Fibroblast of lung (primary cell): ENCODE data around the gene MVP. TPM values are rescaled to one million over a fixed set of nuclear protein-coding genes. Genes with fewer than 3 reads are reported as not detected.

Source experiments
- DNase-seq, 2 donors: peaks; one replicate each; pipeline versions ENCODE4 v3.0.0 to v3.0.0-alpha.2; 2010; ENCODE audit warnings: low read depth in 2 of 2
- H2AFZ ChIP-seq: 2 replicates; pipeline ENCODE4 v1.5.1; 2012; ENCODE audit warnings: low read length, control low read depth, inconsistent platforms
- H3K27ac ChIP-seq: 2 replicates; pipeline ENCODE4 v1.5.1; 2011; ENCODE audit warnings: low read length, control low read depth; ENCODE audit not compliant: insufficient read depth
- H3K27me3 ChIP-seq: 2 replicates; pipeline ENCODE4 v1.5.1; 2011; ENCODE audit warnings: mild to moderate bottlenecking, low read length; ENCODE audit not compliant: control insufficient read depth, insufficient read depth
- H3K36me3 ChIP-seq: 2 replicates; pipeline ENCODE4 v1.5.1; 2011; ENCODE audit warnings: low read length; ENCODE audit not compliant: control insufficient read depth, insufficient read depth
- H3K4me1 ChIP-seq: 2 replicates; pipeline ENCODE4 v1.5.1; 2011; ENCODE audit warnings: low read length; ENCODE audit not compliant: control insufficient read depth, insufficient read depth; ENCODE audit errors: extremely low read depth
- H3K4me2 ChIP-seq: 2 replicates; pipeline ENCODE4 v1.5.1; 2011; ENCODE audit warnings: low read length, control low read depth; ENCODE audit not compliant: insufficient read depth; ENCODE audit errors: extremely low read depth
- H3K4me3 ChIP-seq, 4 experiments: fragments of 200-600 bp in 1 of 4; sonication (generic) in 1 of 4; replicated peaks in 1 of 4; 2 replicates each; pipeline ENCODE4 v1.5.1; 2011 to 2016; ENCODE audit warnings: low read length in 4 of 4, low read depth in 3 of 4, mild to moderate bottlenecking in 3 of 4, control low read depth in 2 of 4, inconsistent platforms in 1 of 4, mixed read lengths in 1 of 4; ENCODE audit not compliant: insufficient read depth in 1 of 4; ENCODE audit errors: control extremely low read depth in 1 of 4
- H3K79me2 ChIP-seq: 2 replicates; pipeline ENCODE4 v1.5.1; 2012; ENCODE audit warnings: mild to moderate bottlenecking, low read length, inconsistent platforms; ENCODE audit not compliant: control insufficient read depth, insufficient read depth
- H3K9ac ChIP-seq: 2 replicates; pipeline ENCODE4 v1.5.1; 2011; ENCODE audit warnings: mild to moderate bottlenecking, low read length, control low read depth; ENCODE audit not compliant: insufficient read depth
- H3K9me3 ChIP-seq: 2 replicates; pipeline ENCODE4 v1.5.1; 2012; ENCODE audit warnings: low read depth, low read length; ENCODE audit not compliant: control insufficient read depth, insufficient read depth
- H4K20me1 ChIP-seq: 2 replicates; pipeline ENCODE4 v1.5.1; 2011; ENCODE audit warnings: low read length; ENCODE audit not compliant: control insufficient read depth, insufficient read depth; ENCODE audit errors: extremely low read depth
- EZH2 ChIP-seq: IDR thresholded peaks from 2 replicates; pipeline ENCODE4 v1.5.1; 2012; ENCODE audit warnings: low read length, control low read depth, mild to moderate bottlenecking; ENCODE audit errors: missing control alignments
- polyA plus RNA-seq, 2 donors: library from polyadenylated mRNA; depleted of rRNA in 1 of 2; stranded (reverse) in 1 of 2; unstranded in 1 of 2; fragments of >200 nt; gene quantifications; 2 replicates each; pipeline ENCODE4 v1.2.1, GENCODE V29; 2011 to 2012; ENCODE audit warnings: missing spikeins in 1 of 2
- total RNA-seq: library from RNA; depleted of rRNA; stranded (reverse); fragments of >200 nt; gene quantifications from 2 replicates; pipeline ENCODE4 v1.2.1, GENCODE V29; 2014
- TF ChIP-seq, protein P1 (sequence below), 2 donors: IDR thresholded peaks in 1 of 2; conservative IDR thresholded peaks in 1 of 2; 1 replicate in 1 of 2; 2 replicates in 1 of 2; pipeline ENCODE4 v1.5.1; 2011 to 2012; ENCODE audit warnings: low read length in 2 of 2, control low read depth in 1 of 2, inconsistent platforms in 1 of 2, low read depth in 1 of 2, mild to moderate bottlenecking in 1 of 2

MVP gene
- total and polyA plus RNA-seq, 2 donors (not counting 1 experiment from before 2014, with no cell fraction given), result 208 to 518 TPM

DNA sequence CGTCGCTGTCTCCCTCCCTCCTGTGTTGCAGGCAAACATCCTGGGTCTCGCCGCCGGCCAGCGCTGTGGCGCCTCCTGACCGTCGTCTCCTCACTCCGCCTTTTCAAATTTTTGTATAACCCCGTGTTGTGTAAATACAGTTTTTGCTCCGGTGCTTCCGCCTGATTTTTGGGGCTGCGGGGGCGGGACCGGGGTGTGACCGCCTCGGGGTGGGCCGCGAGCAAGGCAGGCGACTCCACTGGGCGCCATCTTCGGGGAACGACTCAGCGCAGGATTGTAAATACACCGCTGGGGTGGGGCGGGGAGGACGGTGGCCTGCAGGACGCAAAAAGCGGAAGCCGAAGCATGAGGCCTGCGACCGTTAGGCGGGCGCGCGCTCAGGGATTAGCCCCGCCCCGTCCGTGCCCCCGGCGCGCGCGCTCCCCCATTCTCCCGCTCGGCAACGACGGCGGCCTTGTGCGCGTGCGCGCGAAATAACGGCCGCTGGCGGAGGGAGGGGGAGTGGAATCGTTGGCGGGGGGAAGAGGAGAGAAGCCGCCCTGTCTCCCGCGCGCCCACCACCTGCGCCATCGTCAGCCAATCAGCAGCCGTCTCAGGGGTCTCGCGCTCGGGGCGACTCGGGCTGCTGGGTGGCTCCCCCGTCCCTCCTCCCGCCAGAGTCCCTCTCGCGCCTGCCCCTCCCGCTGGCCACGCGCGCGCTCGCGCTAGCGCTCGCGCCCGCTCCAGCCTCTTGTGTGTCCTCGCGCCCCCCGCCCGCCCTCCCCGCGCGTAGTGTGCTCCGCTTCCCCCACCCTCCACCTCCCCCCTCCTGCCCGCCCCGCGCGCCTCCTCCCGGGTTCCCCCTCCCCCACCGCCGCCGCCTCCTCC lies 14.8 kb upstream of the MVP start:
- peak overlapping the region; percentile 95 for H3K4me2 ChIP-seq
- peaks cover 17% of the 10 kb centered on the region for H3K4me1 ChIP-seq
- peak; percentile 98 for DNase-seq
- peak overlapping the region; percentile 88 for H3K9ac ChIP-seq
- no peaks in the 10 kb centered on the region for H4K20me1 ChIP-seq
- TF ChIP-seq, protein P1, sequence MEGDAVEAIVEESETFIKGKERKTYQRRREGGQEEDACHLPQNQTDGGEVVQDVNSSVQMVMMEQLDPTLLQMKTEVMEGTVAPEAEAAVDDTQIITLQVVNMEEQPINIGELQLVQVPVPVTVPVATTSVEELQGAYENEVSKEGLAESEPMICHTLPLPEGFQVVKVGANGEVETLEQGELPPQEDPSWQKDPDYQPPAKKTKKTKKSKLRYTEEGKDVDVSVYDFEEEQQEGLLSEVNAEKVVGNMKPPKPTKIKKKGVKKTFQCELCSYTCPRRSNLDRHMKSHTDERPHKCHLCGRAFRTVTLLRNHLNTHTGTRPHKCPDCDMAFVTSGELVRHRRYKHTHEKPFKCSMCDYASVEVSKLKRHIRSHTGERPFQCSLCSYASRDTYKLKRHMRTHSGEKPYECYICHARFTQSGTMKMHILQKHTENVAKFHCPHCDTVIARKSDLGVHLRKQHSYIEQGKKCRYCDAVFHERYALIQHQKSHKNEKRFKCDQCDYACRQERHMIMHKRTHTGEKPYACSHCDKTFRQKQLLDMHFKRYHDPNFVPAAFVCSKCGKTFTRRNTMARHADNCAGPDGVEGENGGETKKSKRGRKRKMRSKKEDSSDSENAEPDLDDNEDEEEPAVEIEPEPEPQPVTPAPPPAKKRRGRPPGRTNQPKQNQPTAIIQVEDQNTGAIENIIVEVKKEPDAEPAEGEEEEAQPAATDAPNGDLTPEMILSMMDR (conservative IDR thresholded peaks at IDR 0.05 in 1 of 2, IDR thresholded peaks at IDR 0.05 in 1 of 2; ENCODE audit: low read depth in 1 of 2, low read length in 2 of 2), result peak in 1 of 2 donors; percentile 5
- no peak for TF ChIP-seq EZH2
- H3K79me2 ChIP-seq, result peaks cover 28% of the 10 kb centered on the region
- H3K9me3 ChIP-seq, result no peaks in the 10 kb centered on the region
- peak overlapping the region; percentile 95 for H3K27ac ChIP-seq
- H2AFZ ChIP-seq, result peak overlapping the region; percentile 68
- H3K27me3 ChIP-seq, result no peaks in the 10 kb centered on the region
- peak overlapping the region; percentile 82 to 89 (median 84) for H3K4me3 ChIP-seq
- peaks cover 15% of the 10 kb centered on the region for H3K36me3 ChIP-seq

- Histone ChIP-seq H2AFZ (peak within 1 kb of the TSS; percentile 24), H3K4me1 (peaks cover 20% of the 10 kb centered on the region), H3K4me2 (peak within 1 kb of the TSS; percentile 92), H3K4me3 (peak within 1 kb of the TSS; percentile 54 to 83 (median 78)), H3K9ac (peak within 1 kb of the TSS; percentile 88), H3K27ac (peak within 1 kb of the TSS; percentile 95), H4K20me1 (no peaks in the 10 kb centered on the region), H3K36me3 (peaks cover 14% of the 10 kb centered on the region), H3K9me3 (no peaks in the 10 kb centered on the region), H3K27me3 (no peaks in the 10 kb centered on the region), H3K79me2 (peaks cover 29% of the 10 kb centered on the region)
- TF ChIP-seq, protein P1 (conservative IDR thresholded peaks at IDR 0.05 in 1 of 2, IDR thresholded peaks at IDR 0.05 in 1 of 2; ENCODE audit: low read depth in 1 of 2, low read length in 2 of 2), result no peak
- TF ChIP-seq EZH2, result no peak
- peak in 1 of 2 donors; percentile 94 for DNase-seq
These were observed 14.1 kb upstream of the MVP start, which contains the start of gene MAZ for GRCh38 chr16:29806099-29806579. Gene MAZ (plus strand): TSS chr16:29806529. CDS start chr16:29806702, 173 bp downstream.

DNA sequence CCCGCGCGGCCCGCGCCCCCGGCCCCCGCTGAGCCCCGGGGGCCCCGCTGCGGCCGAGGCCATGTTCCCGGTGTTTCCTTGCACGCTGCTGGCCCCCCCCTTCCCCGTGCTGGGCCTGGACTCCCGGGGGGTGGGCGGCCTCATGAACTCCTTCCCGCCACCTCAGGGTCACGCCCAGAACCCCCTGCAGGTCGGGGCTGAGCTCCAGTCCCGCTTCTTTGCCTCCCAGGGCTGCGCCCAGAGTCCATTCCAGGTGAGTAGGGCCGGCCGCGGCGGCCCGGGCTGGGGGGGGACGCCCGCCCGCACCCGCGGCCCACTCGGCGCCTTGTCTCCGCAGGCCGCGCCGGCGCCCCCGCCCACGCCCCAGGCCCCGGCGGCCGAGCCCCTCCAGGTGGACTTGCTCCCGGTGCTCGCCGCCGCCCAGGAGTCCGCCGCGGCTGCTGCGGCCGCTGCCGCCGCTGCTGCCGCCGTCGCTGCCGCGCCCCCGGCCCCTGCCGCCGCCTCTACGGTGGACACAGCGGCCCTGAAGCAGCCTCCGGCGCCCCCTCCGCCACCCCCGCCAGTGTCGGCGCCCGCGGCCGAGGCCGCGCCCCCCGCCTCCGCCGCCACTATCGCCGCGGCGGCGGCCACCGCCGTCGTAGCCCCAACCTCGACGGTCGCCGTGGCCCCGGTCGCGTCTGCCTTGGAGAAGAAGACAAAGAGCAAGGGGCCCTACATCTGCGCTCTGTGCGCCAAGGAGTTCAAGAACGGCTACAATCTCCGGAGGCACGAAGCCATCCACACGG lies 13.4 kb upstream of the MVP start:
- peaks cover 29% of the 10 kb centered on the region for H3K79me2 ChIP-seq
- peak in 1 of 2 donors; percentile 48 for DNase-seq
- H3K9ac ChIP-seq, result peak overlapping the region; percentile 51
- no peaks in the 10 kb centered on the region for H3K9me3 ChIP-seq
- H3K27me3 ChIP-seq, result no peaks in the 10 kb centered on the region
- TF ChIP-seq, protein P1 (conservative IDR thresholded peaks at IDR 0.05 in 1 of 2, IDR thresholded peaks at IDR 0.05 in 1 of 2; ENCODE audit: low read depth in 1 of 2, low read length in 2 of 2), result no peak
- no peak for TF ChIP-seq EZH2
- H3K36me3 ChIP-seq, result peaks cover 12% of the 10 kb centered on the region
- peak overlapping the region; percentile 81 for H3K27ac ChIP-seq
- H3K4me2 ChIP-seq, result peak overlapping the region; percentile 92
- no peaks in the 10 kb centered on the region for H4K20me1 ChIP-seq
- H3K4me1 ChIP-seq, result peaks cover 23% of the 10 kb centered on the region
- H2AFZ ChIP-seq, result no peak overlapping the region
- H3K4me3 ChIP-seq, result peak overlapping the region; percentile 54 to 74 (median 66)
